ENCODE results near the gene FBRSL1.

FBRSL1 gene

DNA sequence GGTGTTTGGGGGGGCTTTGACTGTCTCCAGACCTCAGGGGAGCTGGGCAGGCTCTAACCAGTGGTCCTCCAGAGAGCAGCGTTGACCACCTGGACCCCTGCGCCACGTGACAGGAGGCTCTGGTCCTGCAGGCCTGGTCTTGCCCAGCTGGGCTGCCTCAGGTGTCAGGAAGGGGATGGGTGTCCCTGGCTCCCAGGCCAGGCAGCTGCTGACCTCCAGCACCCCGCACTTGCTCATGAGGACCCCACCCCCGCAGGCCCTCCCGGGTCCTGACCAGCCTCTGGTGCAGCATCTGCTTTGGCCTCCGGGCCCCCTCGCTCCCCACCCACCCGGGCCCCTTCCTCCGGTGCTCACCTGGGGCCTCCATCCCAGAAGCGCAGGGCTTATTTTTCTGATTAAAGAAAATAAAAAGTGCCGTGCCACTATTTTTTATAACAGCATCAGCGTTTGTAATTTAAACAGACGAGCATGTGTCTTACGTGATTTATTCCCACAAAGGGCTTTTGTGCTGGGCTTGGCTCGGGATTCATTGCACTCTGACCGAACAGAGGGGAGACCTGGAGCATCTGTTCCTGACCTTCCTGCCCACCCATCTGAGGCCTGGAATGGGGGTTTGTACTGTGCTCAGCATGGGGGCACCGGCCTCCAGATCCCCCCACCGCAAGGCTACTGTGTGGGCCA lies 21.7 kb downstream of the FBRSL1 start:
- no peak for DNase-seq (ENCODE audit: low spot score)

GRCh38 chr12:132512197-132513069 lies 22.5 kb downstream of the FBRSL1 start:
- DNase-seq (ENCODE audit: low spot score): no peak

- no peak for DNase-seq (ENCODE audit: low spot score)
Measured at GRCh38 chr12:132513070-132513398, 23.1 kb downstream of the FBRSL1 start.

DNA sequence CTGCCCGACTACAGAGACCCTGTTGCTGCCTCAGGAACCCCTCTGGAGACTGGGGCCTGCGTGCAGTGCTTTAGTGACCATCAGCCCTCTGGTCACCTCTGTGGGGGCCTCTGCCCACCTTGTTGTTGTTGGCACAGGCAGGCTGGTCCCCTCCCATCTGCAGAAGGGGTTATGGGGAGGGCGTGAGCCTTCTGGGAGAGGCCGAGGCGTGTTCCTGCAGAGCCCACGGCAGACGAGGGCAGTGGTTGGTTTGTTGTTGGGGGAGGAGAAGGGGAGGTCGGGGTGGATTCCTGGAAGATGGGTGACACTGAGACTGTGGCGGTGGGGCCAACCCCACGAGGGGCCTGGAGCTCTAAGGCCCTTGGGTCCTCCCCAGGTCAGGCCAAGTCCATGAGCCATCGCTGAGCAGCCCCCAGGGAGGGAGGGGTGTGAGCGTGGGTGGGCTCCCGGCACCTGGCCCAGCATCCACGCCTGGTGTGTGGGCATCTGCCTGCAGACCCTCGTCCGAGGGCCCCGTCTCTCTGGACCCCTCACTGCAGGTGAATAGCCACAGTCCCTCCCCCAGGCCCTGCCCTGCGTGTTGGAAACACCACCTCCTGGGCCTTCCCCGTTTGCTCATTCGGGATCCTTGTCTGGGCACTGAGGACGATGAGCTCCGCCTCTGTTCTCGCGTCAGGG lies 23.6 kb downstream of the FBRSL1 start:
- DNase-seq (ENCODE audit: low spot score): no peak

DNA sequence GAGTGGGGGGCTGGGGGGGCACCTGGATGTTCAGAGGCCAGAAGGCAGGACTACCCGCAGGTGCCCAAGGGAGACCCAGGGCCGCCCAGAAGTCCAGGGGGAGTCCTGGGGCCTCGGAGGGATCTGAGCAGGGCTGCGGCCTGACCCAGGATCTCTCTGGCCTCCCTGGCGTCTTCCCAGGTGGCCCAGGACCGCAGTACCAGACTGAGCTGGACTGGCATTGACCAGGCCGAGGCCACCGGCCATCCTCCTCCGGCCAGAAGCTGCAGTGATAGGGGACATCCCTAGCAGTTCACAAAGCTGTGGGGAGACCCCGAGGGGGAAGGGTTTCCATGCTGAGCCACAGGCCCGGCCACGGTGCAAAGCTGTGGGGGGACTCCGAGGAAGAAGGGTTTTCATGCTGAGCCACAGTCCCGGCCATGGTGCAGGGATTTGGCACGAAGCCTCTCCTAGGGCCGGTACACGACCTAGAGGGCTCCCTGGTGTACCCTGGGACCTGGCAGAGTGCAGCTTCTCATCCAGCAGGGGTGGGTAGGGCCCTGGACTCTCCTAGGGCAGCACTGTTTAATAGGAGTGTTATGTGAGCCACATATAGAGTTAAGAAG lies 24.4 kb downstream of the FBRSL1 start:
- no peak for DNase-seq (ENCODE audit: low spot score)

DNA sequence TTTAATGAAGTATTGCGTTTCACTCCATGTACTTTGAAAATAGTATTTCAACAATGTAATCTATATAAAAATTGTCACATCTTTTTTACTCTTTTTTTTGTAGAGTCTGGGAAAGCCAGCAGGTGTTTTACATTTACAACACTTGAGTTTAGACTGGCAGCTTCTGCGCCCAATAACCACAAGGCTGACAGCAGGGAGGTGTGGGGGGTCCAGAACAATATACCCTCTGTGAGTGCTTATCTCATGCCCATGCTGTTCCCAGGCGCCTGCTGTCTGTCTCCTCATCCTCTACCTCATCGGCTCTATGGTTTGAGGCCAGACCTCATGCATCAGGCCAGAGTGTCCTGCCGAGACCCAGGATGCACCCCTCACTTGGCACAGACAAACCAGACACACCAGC lies 24.9 kb downstream of the FBRSL1 start:
- no peak for DNase-seq (ENCODE audit: low spot score)

DNA sequence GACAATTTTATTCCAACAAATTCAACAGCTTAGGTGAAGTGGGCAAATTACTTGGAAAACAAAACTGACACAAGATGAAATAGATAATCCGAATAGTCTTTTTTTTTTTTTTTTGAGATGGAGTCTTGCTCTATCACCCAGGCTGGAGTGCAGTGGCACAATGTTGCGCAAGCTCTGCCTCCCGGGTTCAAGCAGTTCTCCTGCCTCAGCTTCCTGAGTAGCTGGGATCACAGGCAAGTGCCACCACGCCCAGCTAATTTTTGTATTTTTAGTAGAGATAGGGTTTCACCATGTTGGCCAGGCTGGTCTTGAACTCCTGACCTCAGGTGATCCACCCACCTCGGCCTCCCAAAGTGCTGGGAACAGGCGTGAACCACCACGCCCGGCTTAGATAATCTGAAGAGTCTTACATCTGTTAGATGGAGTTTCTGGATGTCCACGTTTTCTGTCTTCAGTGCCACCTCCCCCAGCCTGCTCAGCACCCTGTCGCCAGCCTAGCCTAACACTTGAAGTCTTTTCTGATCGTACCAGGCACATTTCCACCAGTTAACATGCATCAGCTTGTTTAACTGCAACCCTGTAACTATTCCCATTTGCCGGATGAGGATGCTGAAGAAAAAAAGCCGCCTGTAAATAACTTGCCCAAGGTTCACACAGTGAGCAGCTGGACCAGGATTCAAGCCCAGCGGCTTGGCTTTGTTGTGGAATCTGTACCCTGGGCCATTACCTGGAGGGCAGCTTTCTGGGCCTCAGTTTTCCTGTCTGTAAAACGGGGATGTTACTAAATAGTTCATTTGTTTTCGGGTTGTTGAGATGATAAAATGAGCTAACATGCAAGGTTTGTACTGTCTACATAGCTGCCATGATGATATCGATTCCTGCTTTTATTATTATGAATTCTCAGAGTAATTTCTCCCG lies 26.4 kb downstream of the FBRSL1 start:
- DNase-seq (ENCODE audit: low spot score): no peak

DNA sequence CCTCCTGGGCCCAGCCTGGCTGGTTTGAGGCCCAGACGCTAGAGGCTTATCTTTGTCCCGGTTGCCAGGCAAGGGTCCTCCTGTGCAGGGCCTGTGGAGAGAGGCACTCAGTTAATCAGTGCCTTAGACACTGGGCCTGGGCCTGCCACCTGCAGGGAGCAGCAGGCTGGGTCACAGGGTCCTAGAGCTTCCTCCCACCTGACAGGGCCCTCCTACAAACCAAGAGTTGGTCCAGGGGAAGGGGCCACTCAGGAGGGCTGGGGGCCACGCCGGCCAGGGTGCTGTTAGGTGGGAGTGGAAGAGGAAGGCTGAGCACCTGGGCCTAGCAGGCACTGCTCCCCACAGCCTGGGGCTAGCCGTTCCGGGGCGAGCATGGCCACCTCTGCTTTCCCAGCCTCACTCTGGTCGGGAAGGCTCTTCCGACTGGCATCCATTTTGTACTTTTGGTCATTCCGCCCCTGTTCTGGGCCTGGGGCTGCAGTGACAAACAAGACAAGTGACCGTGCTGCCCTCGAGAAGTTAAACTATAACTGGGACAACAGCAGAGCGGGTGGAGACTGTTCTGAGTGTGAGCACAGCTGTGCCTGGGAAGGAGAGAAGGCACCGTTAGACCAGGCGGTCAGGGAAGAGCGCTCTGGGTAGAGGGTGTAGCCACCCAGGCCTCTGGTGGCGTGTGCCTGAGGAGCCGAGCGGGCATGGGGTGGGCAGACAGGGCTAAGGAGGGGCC lies 27.2 kb downstream of the FBRSL1 start:
- no peak for DNase-seq (ENCODE audit: low spot score)

- DNase-seq (ENCODE audit: low spot score): no peak
Measured at GRCh38 chr12:132517740-132518100, 27.8 kb downstream of the FBRSL1 start.

DNA sequence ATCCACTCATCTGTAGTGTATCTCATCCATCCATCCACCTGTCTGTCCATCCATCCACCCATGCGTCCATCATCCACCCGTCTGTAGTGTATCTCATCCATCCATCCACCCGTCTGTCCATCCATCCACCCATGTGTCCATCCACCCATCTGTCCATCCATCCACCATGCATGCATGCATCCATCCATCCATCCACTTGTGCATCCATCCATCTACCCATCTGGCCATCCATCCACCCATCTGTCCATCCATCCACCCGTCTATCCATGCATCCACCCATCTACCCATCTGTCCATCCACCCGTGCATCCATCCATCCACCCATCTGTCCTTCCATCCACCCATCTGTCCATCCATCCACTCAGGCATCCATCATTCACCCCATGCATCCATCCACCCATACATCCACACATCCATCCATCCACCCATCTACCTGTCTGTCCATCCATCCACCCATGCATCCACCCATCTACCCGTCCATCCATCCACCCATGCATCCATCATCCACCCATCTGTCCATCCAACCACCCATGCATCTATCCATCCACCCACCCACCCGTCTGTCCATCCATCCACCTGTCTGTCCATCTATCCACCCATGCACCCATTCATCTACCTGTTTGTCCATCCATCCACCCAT lies 28.5 kb downstream of the FBRSL1 start:
- DNase-seq (ENCODE audit: low spot score): no peak

DNA sequence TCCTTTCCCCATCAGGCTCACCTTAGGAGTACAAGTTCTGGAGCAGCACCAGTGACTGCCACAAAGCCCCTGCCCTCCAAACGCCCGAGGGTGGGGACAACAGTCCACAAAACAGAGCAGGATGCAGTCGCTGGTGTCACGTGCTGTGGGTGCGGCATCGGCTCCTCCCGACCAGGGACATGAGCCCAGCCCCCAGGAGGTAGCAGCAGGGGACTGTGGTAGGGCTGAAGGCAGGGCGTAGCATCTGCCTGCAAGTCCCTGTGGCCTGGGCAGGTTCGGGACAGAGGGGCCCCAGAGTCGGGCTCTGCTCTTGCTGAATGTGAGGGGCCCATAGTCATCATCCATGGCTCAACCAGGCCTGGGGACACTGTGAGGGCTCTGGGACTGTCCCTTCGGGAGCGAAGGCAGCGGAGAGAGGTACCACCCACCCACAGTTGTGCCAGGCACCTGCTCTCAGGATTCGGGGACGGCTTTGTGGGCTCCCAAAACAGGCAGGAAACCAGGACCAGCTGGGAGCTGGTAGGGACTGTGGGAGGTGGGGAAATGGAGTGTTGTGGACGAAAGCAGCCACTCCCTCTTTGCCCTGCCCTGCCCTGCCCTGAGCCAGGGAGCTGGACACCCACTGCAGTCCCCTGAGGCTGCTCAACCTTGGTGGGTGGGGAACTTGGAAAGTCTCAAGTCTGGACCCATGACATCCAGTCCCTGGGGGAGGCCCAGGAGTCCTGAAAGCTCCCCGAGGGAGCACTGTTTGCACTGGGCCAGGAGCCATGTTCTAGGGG lies 30.7 kb downstream of the FBRSL1 start:
- DNase-seq (ENCODE audit: low spot score): no peak

GRCh38 chr12:132521200-132521580 lies 31.2 kb downstream of the FBRSL1 start:
- no peak for DNase-seq (ENCODE audit: low spot score)

GRCh38 chr12:132521712-132522292 lies 31.9 kb downstream of the FBRSL1 start:
- DNase-seq (ENCODE audit: low spot score): no peak

GRCh38 chr12:132522592-132523380 lies 32.8 kb downstream of the FBRSL1 start:
- DNase-seq (ENCODE audit: low spot score): no peak

DNA sequence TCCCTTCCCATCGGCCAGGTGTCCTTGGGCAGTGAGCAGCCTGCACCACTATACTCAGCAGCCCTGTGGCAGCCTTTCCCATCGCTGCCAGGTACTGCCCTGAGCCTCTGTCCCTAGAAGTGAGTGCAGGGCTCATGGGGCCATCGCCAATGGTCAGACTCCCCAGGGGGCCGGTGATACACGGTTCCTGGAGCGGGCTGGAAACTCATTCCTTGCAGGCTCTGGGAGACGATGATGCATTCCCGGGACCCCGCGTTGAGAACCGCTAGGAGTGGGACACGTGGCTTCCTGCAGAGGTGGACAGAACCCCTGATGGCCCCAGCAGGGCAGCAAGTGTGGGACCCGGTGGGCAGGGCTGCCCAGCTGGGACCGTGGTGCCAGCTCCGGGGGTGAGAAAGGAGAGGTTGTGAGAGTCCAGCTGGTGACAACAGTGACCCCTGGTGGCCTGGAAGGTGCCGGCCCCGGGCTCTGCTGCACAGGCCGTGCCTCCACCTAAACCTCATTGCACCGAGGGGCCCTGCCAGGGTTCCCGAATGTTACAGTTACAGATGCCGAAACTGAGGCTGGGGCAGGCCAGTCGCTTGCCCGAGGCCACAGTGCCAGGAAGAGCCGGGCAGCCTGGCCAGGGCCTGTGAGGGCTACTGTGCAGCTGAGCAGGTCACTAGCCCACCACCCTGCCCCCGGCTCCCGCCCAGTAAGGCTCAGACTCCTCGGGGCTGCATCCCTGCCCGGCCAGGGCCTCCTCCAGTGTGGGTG lies 33.8 kb downstream of the FBRSL1 start:
- DNase-seq (ENCODE audit: low spot score): peak; percentile 77

DNA sequence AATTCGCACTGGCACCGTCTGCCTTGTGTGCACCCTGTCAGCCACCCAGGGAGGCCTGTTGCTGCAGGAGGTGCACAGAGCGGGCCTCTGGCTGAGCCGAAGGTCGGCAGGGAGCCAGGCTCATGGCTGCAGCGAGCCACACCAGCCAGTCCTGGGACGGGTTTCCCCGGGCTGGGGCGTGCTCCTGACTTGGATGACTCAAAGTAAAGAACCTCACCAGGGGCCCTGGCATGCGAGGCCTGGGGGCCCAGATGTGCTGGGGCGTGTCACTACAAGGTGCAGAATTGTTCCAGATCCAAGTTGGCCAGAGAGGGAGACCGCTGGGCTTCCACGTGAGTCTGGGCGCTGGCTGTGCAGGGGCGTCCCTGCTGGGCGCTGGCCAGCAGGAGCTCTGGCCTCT lies 34.5 kb downstream of the FBRSL1 start:
- DNase-seq (ENCODE audit: low spot score): no peak

DNA sequence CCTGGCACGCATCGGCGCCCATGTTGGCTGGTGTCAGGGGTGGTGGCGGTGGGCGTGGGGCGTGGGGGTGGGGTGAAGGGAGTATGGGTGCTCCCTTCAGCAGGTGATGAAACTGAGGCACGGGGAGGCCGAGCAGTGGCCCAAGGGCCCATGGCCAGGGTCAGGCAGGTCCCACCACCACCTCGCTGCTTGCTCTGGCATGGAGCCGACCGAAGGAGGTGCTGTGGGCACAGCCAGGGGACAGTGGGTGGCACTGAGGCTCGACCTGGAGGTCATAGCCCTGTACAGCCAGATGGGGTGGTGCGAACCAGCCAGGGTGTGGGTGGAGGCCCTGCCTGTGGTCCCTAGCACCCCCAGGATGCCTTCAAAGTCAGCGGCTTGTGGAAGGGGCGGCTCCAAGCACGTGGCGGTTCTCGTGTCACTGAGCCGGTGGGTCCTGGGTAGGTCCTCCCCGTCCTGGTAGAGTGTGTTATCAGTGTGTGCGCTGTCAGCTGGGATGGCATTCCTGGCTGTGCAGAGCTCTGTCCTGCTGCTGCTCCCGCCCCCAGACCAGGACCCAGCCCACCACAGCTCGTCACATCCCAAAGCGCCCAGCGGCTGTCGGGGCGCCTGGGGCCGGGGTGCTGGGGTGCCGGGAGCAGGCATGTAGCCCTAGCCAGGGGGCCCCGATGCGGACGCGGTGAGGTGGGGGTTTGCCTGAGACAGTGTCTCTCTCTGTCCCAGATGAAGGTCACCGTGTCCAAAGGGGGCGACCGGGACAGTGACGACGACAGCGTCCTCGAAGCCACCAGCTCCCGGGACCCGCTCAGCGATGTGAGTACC lies 35.3 kb downstream of the FBRSL1 start:
- no peak for DNase-seq (ENCODE audit: low spot score)
